22Rv1 (cell line): ENCODE measurements around the gene DSCAM.

ENCODE experiments used
- ZFX ChIP-seq: fragments of 450-650 bp; IDR thresholded peaks from 2 replicates; pipeline ENCODE4 v1.6.1; 2017; ENCODE audit warnings: antibody characterized with exemption, borderline replicate concordance
- TF ChIP-seq, protein P1 (sequence below): fragments of 450-650 bp; IDR thresholded peaks from 2 replicates; pipeline ENCODE4 v1.5.1; 2017; ENCODE audit warnings: mild to moderate bottlenecking

GRCh38 chr21:40610345-40610744 is 236.6 kb downstream of the DSCAM start:
- TF ChIP-seq, protein P1, sequence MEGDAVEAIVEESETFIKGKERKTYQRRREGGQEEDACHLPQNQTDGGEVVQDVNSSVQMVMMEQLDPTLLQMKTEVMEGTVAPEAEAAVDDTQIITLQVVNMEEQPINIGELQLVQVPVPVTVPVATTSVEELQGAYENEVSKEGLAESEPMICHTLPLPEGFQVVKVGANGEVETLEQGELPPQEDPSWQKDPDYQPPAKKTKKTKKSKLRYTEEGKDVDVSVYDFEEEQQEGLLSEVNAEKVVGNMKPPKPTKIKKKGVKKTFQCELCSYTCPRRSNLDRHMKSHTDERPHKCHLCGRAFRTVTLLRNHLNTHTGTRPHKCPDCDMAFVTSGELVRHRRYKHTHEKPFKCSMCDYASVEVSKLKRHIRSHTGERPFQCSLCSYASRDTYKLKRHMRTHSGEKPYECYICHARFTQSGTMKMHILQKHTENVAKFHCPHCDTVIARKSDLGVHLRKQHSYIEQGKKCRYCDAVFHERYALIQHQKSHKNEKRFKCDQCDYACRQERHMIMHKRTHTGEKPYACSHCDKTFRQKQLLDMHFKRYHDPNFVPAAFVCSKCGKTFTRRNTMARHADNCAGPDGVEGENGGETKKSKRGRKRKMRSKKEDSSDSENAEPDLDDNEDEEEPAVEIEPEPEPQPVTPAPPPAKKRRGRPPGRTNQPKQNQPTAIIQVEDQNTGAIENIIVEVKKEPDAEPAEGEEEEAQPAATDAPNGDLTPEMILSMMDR = no peak
- TF ChIP-seq ZFX = no peak
